NCI-H510A (cell line): ENCODE data around the gene SP2.

Experiments
- DNase-seq: peaks from one replicate; lab custom pipeline; 2025; lab: John Stamatoyannopoulos, UW

Gene SP2

GRCh38 chr17:47949197-47949759 lies 53.2 kb downstream of the SP2 start:
- peak; percentile 88 for DNase-seq

DNA sequence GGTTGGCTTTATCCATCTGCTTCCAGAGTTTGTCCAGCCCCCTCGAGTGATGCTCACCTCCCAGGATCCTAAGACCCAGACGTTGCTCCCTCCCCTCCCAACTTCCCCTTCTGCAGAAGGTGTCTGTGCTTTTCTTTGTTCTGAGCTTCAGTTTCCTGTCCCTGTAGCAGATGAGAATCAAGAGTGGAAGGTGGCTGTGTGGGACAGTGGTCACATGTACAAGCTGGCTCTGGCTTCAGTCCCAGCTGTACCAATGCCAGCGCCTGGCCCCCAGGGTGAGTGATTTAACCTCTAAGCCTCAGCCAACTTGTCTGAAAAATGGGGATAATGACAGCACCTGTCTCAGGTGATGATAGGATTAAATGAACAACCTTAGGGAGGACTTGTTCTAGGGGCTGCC lies 53.9 kb downstream of the SP2 start:
- no peak for DNase-seq

- no peak for DNase-seq
These were observed 54.4 kb downstream of the SP2 start for GRCh38 chr17:47950448-47950847.

- DNase-seq, result no peak
These were observed 56.4 kb downstream of the SP2 start for GRCh38 chr17:47952171-47953021.

DNA sequence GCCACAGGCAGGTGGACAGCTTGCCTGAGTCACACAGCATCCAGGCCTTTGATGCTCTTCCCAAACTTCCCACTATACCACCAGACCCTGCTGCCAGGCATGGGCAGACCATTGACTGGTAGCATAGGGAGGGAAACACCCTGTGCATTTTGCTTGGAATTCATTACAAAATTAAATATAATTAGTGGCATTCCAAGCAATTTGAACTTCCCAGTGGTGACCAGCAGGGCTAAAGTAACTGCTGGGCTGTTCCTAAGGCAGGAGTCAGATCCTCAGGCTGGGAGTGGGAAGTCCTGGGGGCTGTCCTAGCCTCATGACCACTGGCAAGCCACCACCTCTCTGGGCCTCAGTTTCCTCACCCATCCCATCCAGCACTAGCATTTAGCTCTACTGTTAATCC lies 57.9 kb downstream of the SP2 start:
- no peak for DNase-seq

- DNase-seq, result peak; percentile 65
These were observed 59.7 kb downstream of the SP2 start for GRCh38 chr17:47955497-47956461.

- peak; percentile 70 for DNase-seq
These were observed 61.0 kb downstream of the SP2 start for GRCh38 chr17:47956791-47957590.

- peak; percentile 100 for DNase-seq
These were observed 61.8 kb downstream of the SP2 start, which contains the start of gene PRR15L for GRCh38 chr17:47957591-47958490. PRR15L (minus strand) TSS chr17:47957883; CDS start chr17:47953234, 4,649 bp downstream.

DNA sequence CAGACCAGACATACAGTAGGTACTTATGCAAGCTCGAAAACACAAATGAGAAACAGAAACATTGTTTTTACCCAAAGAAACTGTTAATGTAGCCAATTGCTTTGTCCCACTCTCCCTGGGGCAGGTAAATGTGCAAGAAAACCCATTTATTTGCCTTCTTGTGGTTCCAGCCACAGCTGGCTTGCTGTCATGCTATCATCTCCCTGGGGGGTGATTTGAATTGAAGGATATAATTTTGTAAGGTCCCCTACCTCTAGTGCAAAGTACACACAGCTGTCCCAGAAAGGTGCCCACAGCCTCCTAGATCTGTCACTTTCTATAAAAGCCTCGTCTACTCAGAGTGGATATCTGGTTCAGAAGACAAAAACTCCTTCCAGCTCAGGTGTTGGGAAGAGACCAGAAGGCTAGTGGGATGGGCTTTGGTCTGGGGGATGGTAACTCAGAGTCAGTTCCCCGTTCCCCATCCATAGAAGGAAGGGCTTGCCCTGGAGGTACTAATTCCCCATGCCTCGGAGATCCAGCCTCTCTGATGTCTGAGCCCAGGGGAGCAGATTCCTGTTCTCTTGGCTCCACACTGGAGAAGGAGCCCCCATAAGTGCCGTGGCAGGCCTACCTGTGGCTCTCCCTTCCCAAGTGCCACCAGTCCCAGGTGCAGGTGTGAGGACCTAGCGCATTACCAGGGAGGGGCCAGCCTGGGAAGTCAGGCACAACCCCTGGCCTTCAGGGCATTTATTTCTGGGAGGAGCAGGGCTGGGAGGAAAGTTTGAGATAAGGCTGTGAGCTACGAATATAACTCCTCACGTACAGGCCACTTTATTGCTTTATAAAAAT lies 64.0 kb downstream of the SP2 start:
- DNase-seq, result peak; percentile 77

DNA sequence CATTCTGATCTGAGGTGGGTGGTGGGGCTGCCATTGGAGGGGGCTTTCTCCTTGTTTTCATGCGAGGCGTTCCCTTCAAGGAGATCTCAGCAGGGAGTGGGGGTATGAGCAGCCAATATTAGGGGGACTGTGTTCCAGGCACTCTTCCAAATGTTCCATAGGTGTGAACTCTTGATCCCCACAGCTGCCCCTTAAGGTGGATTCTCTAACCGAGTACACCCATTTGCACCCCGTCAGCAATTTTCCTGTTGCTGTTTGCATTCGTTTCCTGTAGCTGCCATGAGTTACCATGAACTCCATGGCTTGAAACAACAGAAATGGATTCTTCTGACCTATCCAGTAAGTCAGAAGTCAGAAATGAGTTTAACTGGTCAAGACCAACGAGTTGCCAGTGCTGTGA lies 65.4 kb downstream of the SP2 start:
- no peak for DNase-seq

- no peak for DNase-seq
These were observed 66.9 kb downstream of the SP2 start for GRCh38 chr17:47962901-47963300.

DNA sequence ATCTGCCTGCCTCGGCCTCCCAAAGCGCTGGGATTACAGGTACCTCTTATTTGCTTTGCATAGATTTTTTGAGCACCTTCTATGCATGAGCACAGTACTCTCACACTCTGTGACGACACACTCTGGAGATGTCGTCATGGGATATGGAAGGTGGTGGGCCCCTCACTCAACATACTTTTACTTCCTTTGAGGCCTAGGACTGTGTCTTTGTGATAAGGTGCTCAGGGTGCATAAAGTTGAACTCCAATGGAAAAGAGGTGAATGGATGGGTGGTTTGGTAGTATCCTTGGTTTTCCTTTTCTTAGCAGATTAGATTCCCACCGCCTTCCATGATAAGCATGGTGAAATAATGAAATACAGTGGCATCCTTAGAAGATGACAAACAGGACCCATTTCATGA lies 68.8 kb downstream of the SP2 start:
- DNase-seq, result no peak

DNA sequence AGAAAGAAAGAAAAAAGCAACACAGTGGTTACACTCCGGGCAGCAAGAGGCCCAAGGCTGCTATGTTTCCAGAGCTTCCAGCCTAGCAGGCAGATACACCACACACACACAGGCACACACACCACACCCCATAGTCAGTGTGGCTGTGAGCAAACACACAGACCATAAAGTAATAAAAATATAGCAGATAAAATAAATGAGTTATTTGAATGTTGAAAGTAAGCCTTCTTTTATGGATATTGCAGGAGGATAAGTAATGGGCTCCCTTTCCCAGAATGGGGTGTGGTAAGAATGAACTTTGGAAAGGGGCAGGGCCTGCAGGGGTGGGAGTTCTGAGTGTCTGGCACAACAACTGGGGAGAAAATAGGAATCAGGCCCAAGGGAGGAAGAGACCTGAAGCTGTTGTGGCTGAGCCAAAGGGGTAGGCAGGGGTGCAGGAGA lies 70.1 kb downstream of the SP2 start:
- DNase-seq, result no peak

GRCh38 chr17:47967607-47968252 lies 71.7 kb downstream of the SP2 start:
- DNase-seq, result no peak

DNA sequence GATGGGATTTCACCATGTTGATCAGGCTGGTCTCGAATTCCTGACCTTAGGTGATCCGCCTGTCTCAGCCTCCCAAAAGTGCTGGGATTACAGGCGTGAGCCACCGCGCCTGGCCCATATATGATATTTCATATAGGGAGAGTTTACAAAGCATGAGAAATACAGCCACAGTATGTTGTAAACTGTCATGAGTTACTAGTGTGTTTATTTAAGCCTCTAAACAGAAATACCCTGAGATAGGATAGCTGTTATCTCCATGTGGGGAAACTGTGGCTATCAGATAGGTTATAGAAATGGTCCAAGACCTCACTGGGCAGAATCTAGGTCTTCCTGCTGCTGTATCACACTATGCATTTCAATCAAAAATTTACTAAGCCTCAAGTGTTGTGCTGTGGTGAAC lies 72.8 kb downstream of the SP2 start:
- DNase-seq, result no peak

GRCh38 chr17:47969930-47970724 lies 74.1 kb downstream of the SP2 start:
- no peak for DNase-seq

GRCh38 chr17:47970725-47971499 lies 74.9 kb downstream of the SP2 start, which contains the start of gene CDK5RAP3:
CDK5RAP3 (plus strand) TSS chr17:47971113; CDS start chr17:47971147, 34 bp downstream.
- DNase-seq, result peak; percentile 100
